GM12878 (cell line): ENCODE measurements around the gene SCN4A. TPM values are rescaled to one million over a fixed set of nuclear protein-coding genes. Genes with fewer than 3 reads are reported as not detected.

Experiments used
- ATAC-seq: fragments of 200-7000 bp; cut with Tn5 transposase; 3 replicates; pipeline ENCODE4 v1.9.1; 2020; ENCODE audit warnings: mild to moderate bottlenecking, moderate library complexity
- BruUV-seq: library from RNA; stranded (reverse); fragments of 400-500 nt; replicated peaks from 2 replicates; lab custom pipeline; 2021; lab: Mats Ljungman, UMichigan
- CTCF ChIA-PET: fragments of 300-600 bp; sonication (Branson Sonifier 250); formaldehyde crosslinking; extraction: SDS; loops from one replicate; lab custom pipeline; 2021; ENCODE audit warnings: inconsistent platforms; lab: Yijun Ruan, JAX
- POLR2A ChIA-PET: fragments of 350-600 bp; formaldehyde crosslinking; extraction: SDS; loops from one replicate; lab custom pipeline; 2021; ENCODE audit warnings: inconsistent platforms; lab: Charles Lee
- RAD21 ChIA-PET: fragments of 300-600 bp; sonication (Branson Sonifier 250); formaldehyde crosslinking; loops from one replicate; lab custom pipeline; 2023; ENCODE audit warnings: antibody characterized with exemption; ENCODE audit not compliant: unreplicated experiment; lab: Charles Lee
- SMC1A ChIA-PET: fragments of 300-600 bp; sonication (Branson Sonifier 250); formaldehyde crosslinking; loops from one replicate; lab custom pipeline; 2023; ENCODE audit not compliant: unreplicated experiment, uncharacterized antibody; lab: Charles Lee
- DNase-seq: peaks from one replicate; pipeline ENCODE4 v3.0.0-alpha.2; 2011; ENCODE audit warnings: low read depth, low spot score
- FAIRE-seq: peaks from 3 replicates; lab custom pipeline; 2011; peaks lifted over from hg19 to GRCh38; lab: Jason Lieb, UNC
- H2AFZ ChIP-seq: 2 replicates; pipeline ENCODE4 v1.6.0; 2011; ENCODE audit warnings: low read depth, low read length, control low read depth; ENCODE audit not compliant: control insufficient read depth
- H3K27ac ChIP-seq: 2 replicates; pipeline ENCODE4 v1.5.1; 2011; ENCODE audit warnings: control low read depth; ENCODE audit not compliant: control insufficient read depth, insufficient read depth
- H3K27me3 ChIP-seq, 2 experiments: replicated peaks in 1 of 2; 2 replicates each; pipeline versions ENCODE4 v1.6.0 to v1.6.1; 2011; ENCODE audit warnings: low read length in 1 of 2; ENCODE audit not compliant: control insufficient read depth in 2 of 2, insufficient read depth in 2 of 2
- H3K36me3 ChIP-seq, 2 experiments: 2 replicates each; pipeline ENCODE4 v1.5.1; 2011; ENCODE audit warnings: low read length in 1 of 2; ENCODE audit not compliant: control insufficient read depth in 2 of 2, insufficient read depth in 2 of 2
- H3K4me1 ChIP-seq: 2 replicates; pipeline ENCODE4 v1.6.1; 2011; ENCODE audit warnings: mild to moderate bottlenecking, low read length, moderate library complexity, mixed read lengths; ENCODE audit not compliant: control insufficient read depth, insufficient read depth
- H3K4me2 ChIP-seq: 2 replicates; pipeline ENCODE4 v1.6.0; 2011; ENCODE audit warnings: control low read depth; ENCODE audit not compliant: control insufficient read depth, insufficient read depth
- H3K4me3 ChIP-seq: fragments of 200-600 bp; sonication (generic); 2 replicates; pipeline ENCODE4 v1.5.1; 2016
- H3K79me2 ChIP-seq: 2 replicates; pipeline ENCODE4 v1.6.0; 2011; ENCODE audit warnings: low read length; ENCODE audit not compliant: control insufficient read depth, insufficient read depth
- H3K9ac ChIP-seq: 2 replicates; pipeline ENCODE4 v1.8.0; 2011; ENCODE audit warnings: low read length, control low read depth, mixed read lengths; ENCODE audit not compliant: control insufficient read depth, insufficient read depth
- H3K9me3 ChIP-seq: replicated peaks from 3 replicates; pipeline ENCODE4 v1.5.1; 2011; ENCODE audit warnings: mild to moderate bottlenecking, low read length; ENCODE audit not compliant: control insufficient read depth, insufficient read depth
- H4K20me1 ChIP-seq: 2 replicates; pipeline ENCODE4 v1.6.0; 2011; ENCODE audit not compliant: control insufficient read depth, insufficient read depth
- BRCA1 ChIP-seq: IDR thresholded peaks from 2 replicates; pipeline ENCODE4 v1.6.1; 2011; ENCODE audit warnings: low read depth, low read length, improper control_type of control experiment
- ESRRA ChIP-seq: IDR thresholded peaks from 2 replicates; pipeline ENCODE4 v1.6.1; 2012; ENCODE audit warnings: mild to moderate bottlenecking, low read length, improper control_type of control experiment
- NFIC ChIP-seq: IDR thresholded peaks from 2 replicates; pipeline ENCODE4 v1.6.1; 2012; ENCODE audit warnings: low read depth, mild to moderate bottlenecking, inconsistent platforms, low read length, moderate library complexity
- ZNF207 ChIP-seq: fragments of 450-650 bp; IDR thresholded peaks from 2 replicates; pipeline ENCODE4 v1.6.1; 2014; ENCODE audit warnings: antibody characterized with exemption, mild to moderate bottlenecking, borderline replicate concordance
- WGBS: methylation state at CpG from one replicate; pipeline ENCODE4 v1.1.6; 2016; ENCODE audit warnings: low lambda C conversion rate; ENCODE audit not compliant: insufficient replicate concordance, insufficient coverage; ENCODE audit errors: missing lambda C conversion rate; 5-methylcytosine and 5-hydroxymethylcytosine counted together
- in situ Hi-C: fragments of 300-500 bp; cut with MboI; formaldehyde crosslinking; loops from 9 replicates; pipeline ENCODE4 v1.14.3; 2018; ENCODE audit warnings: mixed read lengths
- intact Hi-C: fragments of 100-400 bp; cut with micrococcal nuclease; formaldehyde crosslinking; loops from one replicate; pipeline ENCODE4 v1.14.2; 2022; ENCODE audit not compliant: unreplicated experiment
- polyA plus RNA-seq, 11 experiments: library from polyadenylated mRNA; depleted of rRNA in 4 of 11; unstranded in 6 of 11; stranded (reverse) in 5 of 11; fragments of >200 nt; fragmentation: Nextera tagmentation in 4 of 11; fragmentation: Illumina TruSeq in 1 of 11; extraction: Ambion mirVana in 4 of 11; extraction: Trizol in 1 of 11; gene quantifications; 1 replicate in 1 of 11; 2 replicates in 10 of 11; pipeline versions ENCODE4 v1.2.1 to v1.2.3, GENCODE V29; 2011 to 2016; ENCODE audit warnings: inconsistent platforms in 2 of 11, missing spikeins in 2 of 11, low read depth in 1 of 11
- total RNA-seq, 4 experiments: library from RNA; depleted of rRNA in 3 of 4; stranded (reverse); fragments of >200 nt in 3 of 4; fragmentation: Illumina TruSeq in 1 of 4; extraction: Trizol in 1 of 4; gene quantifications; 2 replicates each; pipeline versions ENCODE4 v1.2.1 to v1.2.3, GENCODE V29; 2013 to 2021
- TF ChIP-seq, protein P1 (sequence below): IDR thresholded peaks from 2 replicates; pipeline ENCODE4 v1.6.1; 2011; ENCODE audit warnings: borderline replicate concordance, low read depth, mild to moderate bottlenecking, moderate library complexity, low read length; ENCODE audit not compliant: insufficient read depth, poor library complexity, severe bottlenecking
- TF ChIP-seq, protein P2 (sequence below): IDR thresholded peaks from 2 replicates; pipeline ENCODE4 v1.6.1; 2011; ENCODE audit warnings: borderline replicate concordance, low read depth, mild to moderate bottlenecking, moderate library complexity, mixed read lengths, low read length; ENCODE audit not compliant: insufficient read depth; ENCODE audit errors: extremely low read length

Gene SCN4A
- total and polyA plus RNA-seq, 10 of the 15 experiments (the other 5 are each of a cell fraction or from before 2014, with no cell fraction given): under 0.01 to 0.15 (median 0.07) TPM; not detected in 4

DNA sequence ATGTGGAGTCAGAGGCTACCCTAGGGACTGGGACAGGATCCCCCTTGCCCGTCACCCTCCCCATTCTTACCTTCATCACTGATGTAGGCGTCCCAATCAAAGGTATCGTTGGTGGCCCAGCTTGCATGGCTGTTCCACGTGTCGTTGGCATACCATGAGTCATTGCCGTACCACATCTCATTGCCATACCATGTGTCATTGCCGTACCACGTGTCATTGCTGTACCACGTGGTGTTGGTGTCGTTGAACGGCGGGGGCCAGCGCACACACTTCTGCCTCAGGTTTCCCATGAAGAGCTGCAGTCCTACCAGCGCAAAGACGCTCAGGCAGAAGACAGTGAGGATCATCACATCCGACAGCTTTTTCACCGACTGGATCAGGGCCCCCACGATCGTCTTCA lies 4.8 kb downstream of the SCN4A start:
- Histone ChIP-seq H3K27ac (no peak overlapping the region), H3K4me3 (no peak overlapping the region), H3K36me3 (no peaks in the 10 kb centered on the region), H2AFZ (no peak overlapping the region), H3K9me3 (no peaks in the 10 kb centered on the region; the same call in 2 of the 3 replicates), H4K20me1 (no peaks in the 10 kb centered on the region), H3K4me1 (peaks cover 12% of the 10 kb centered on the region), H3K79me2 (no peaks in the 10 kb centered on the region), H3K27me3 (no peaks in the 10 kb centered on the region), H3K9ac (no peak overlapping the region), H3K4me2 (no peak overlapping the region)
- 62% methylated on average over 19 of the region's 19 CpGs for WGBS
- ChIA-PET POLR2A (interaction anchor here (0.6 kb wide), 3 partner anchors 14 to 1187 kb away, joined by 3 to 5 read pairs (median 3); no protein-coding TSS in a partner anchor), RAD21 (interaction anchor here (1.5 kb wide), 1 partner anchor 49 kb away, joined by 3 read pairs; no protein-coding TSS in a partner anchor), SMC1A (interaction anchor here (1.2 to 1.9 kb wide), 2 partner anchors 18 to 49 kb away, joined by 3 to 5 read pairs; partner anchors contain the start of gene GH1), CTCF (interaction anchor here (1.2 to 1.5 kb wide), 3 partner anchors 11 to 61 kb away, joined by 3 to 5 read pairs (median 3); no protein-coding TSS in a partner anchor)
- in situ Hi-C loops: no loop called here
- intact Hi-C loops: no loop called here
- DNase-seq: no peak
- no peak for TF ChIP-seq ZNF207
- TF ChIP-seq NFIC: no peak
- TF ChIP-seq, protein P1, sequence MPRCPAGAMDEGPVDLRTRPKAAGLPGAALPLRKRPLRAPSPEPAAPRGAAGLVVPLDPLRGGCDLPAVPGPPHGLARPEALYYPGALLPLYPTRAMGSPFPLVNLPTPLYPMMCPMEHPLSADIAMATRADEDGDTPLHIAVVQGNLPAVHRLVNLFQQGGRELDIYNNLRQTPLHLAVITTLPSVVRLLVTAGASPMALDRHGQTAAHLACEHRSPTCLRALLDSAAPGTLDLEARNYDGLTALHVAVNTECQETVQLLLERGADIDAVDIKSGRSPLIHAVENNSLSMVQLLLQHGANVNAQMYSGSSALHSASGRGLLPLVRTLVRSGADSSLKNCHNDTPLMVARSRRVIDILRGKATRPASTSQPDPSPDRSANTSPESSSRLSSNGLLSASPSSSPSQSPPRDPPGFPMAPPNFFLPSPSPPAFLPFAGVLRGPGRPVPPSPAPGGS: peak; percentile 36
- no peak for TF ChIP-seq ESRRA
- no peak for TF ChIP-seq BRCA1
- TF ChIP-seq, protein P2, sequence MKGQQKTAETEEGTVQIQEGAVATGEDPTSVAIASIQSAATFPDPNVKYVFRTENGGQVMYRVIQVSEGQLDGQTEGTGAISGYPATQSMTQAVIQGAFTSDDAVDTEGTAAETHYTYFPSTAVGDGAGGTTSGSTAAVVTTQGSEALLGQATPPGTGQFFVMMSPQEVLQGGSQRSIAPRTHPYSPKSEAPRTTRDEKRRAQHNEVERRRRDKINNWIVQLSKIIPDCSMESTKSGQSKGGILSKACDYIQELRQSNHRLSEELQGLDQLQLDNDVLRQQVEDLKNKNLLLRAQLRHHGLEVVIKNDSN: peak; percentile 60
- FAIRE-seq: no peak
- ATAC-seq: no peak
- BruUV-seq: no TSS peak
